Measurements from ENCODE around the gene FILIP1L. TPM values are rescaled to one million over a fixed set of nuclear protein-coding genes. Genes with fewer than 3 reads are reported as not detected.

The FILIP1L gene
- total RNA-seq, 1 experiment from 2014 or later: 0.17 TPM

GRCh38 chr3:99858469-99858868, 255.8 kb downstream of the FILIP1L start:
- Histone ChIP-seq H3K9me3 (ENCODE audit: control insufficient read depth in 1 of 2, insufficient read depth in 1 of 2, low read depth in 1 of 2, low read length in 2 of 2) (no peaks in the 10 kb centered on the region), H2AFZ (ENCODE audit: low read depth, low read length, poor library complexity, severe bottlenecking) (no peak overlapping the region), H3K27ac (ENCODE audit: low read depth, low read length) (no peak overlapping the region), H3K4me2 (ENCODE audit: low read length) (no peak overlapping the region), H3K4me3 (replicated peaks in 1 of 2; ENCODE audit: low read depth in 1 of 2, low read length in 2 of 2) (no peak overlapping the region), H3K79me2 (ENCODE audit: insufficient read depth, low read length) (peaks cover 12% of the 10 kb centered on the region; the same call in 1 of the 2 replicates), H3K4me1 (ENCODE audit: control insufficient read depth in 1 of 2, insufficient read depth in 2 of 2, low read length in 2 of 2) (peaks cover 0 to 17% of the 10 kb centered on the region in 2 experiments; a peak in 2 of 4 replicates), H3K27me3 (ENCODE audit: insufficient read depth, low read length) (no peaks in the 10 kb centered on the region), H3K9ac (ENCODE audit: low read length) (no peak overlapping the region), H4K20me1 (ENCODE audit: insufficient read depth) (no peaks in the 10 kb centered on the region), H3K36me3 (ENCODE audit: control insufficient read depth in 1 of 2, insufficient read depth in 2 of 2, low read length in 2 of 2) (no peaks in the 10 kb centered on the region), H3K9me2 (ENCODE audit: insufficient read depth) (no peaks in the 10 kb centered on the region)
- no peak for DNase-seq (ENCODE audit: low read depth, low spot score)
- ChIA-PET POLR2A (no interaction called here), CTCF (interaction anchor here (0.7 kb wide), 1 partner anchor 15 kb away, joined by 3 read pairs; no protein-coding TSS in a partner anchor), RAD21 (ENCODE audit: low non-redundant PET in 1 of 2, low total read pairs in 2 of 2, uncharacterized antibody in 2 of 2, unreplicated experiment in 2 of 2) (no interaction called here)
- no peak for ATAC-seq
- intact Hi-C loops (cut with micrococcal nuclease): no loop called here
- no peak for TF ChIP-seq EGR1 (IDR thresholded peaks at IDR 0.05; ENCODE audit: low read depth)
- no peak for TF ChIP-seq EZH2phosphoT487 (IDR thresholded peaks at IDR 0.05; ENCODE audit: borderline replicate concordance)
- no peak for TF ChIP-seq POLR2AphosphoS5 (IDR thresholded peaks at IDR 0.05; ENCODE audit: low read depth, low read length)
- no peak for TF ChIP-seq CEBPB (IDR thresholded peaks at IDR 0.05; ENCODE audit: low read depth)
- no peak for TF ChIP-seq SP1 (IDR thresholded peaks at IDR 0.05; ENCODE audit: low read depth)
- TF ChIP-seq REST (IDR thresholded peaks at IDR 0.05; ENCODE audit: low read depth): no peak
- TF ChIP-seq CBX3 (IDR thresholded peaks at IDR 0.05; ENCODE audit: low read depth): no peak
- no peak for TF ChIP-seq ZNF274 (IDR thresholded peaks at IDR 0.05; ENCODE audit: low read depth, low read length)
- BruUV-seq (replicated peaks): no TSS peak

All from HCT116 (cell line).